ENCODE data around the gene KARS1.

GRCh38 chr16:75590920-75591843, 56.3 kb downstream of the KARS1 start:
- TF ChIP-seq EZH2 (IDR thresholded peaks at IDR 0.05; ENCODE audit: borderline replicate concordance, low read depth, low read length, poor library complexity, severe bottlenecking) (no peak), CTCF (conservative IDR thresholded peaks at IDR 0.05; ENCODE audit: low read depth, low read length) (no peak)

Measured in A673 (cell line).